ENCODE data around the gene RIMS4.

GRCh38 chr20:44856856-44857448, 46.6 kb upstream of the RIMS4 start:
- TF ChIP-seq EP300 (IDR thresholded peaks at IDR 0.05) (no peak), CTCF (IDR thresholded peaks at IDR 0.05) (no peak)
